ENCODE results near the gene CNDP1. TPM values are rescaled to one million over a fixed set of nuclear protein-coding genes. Genes with fewer than 3 reads are reported as not detected.

CNDP1 gene
- total RNA-seq, 2 experiments from 2014 or later: not detected

GRCh38 chr18:74579496-74580065 lies 45.3 kb downstream of the CNDP1 start:
- ChIA-PET POLR2A (no interaction called here), CTCF (no interaction called here)
- DNase-seq: no peak
- Mint-ChIP-seq H3K9me3 (no peaks in the 10 kb centered on the region), H3K27ac (no peak overlapping the region), H3K27me3 (peaks cover 25% of the 10 kb centered on the region), H3K4me3 (no peak overlapping the region), H3K4me1 (ENCODE audit: low read depth) (peaks cover 2% of the 10 kb centered on the region), H3K36me3 (no peaks in the 10 kb centered on the region)
- intact Hi-C loops (cut with micrococcal nuclease): no loop called here

GRCh38 chr18:74582642-74583041 lies 48.3 kb downstream of the CNDP1 start:
- Mint-ChIP-seq H3K27ac (no peak overlapping the region), H3K9me3 (no peaks in the 10 kb centered on the region), H3K36me3 (no peaks in the 10 kb centered on the region), H3K4me1 (ENCODE audit: low read depth) (no peaks in the 10 kb centered on the region), H3K4me3 (no peak overlapping the region), H3K27me3 (peaks cover 36% of the 10 kb centered on the region)
- CTCF ChIA-PET: no interaction called here
- no peak for DNase-seq
- intact Hi-C loops (cut with micrococcal nuclease): no loop called here
- POLR2A ChIA-PET: no interaction called here

- no peak overlapping the region for H3K27ac Mint-ChIP-seq
- intact Hi-C loops (cut with micrococcal nuclease): no loop called here
- POLR2A ChIA-PET: no interaction called here
- peaks cover 22% of the 10 kb centered on the region for H3K27me3 Mint-ChIP-seq
- H3K4me3 Mint-ChIP-seq: no peak overlapping the region
- no peaks in the 10 kb centered on the region for H3K9me3 Mint-ChIP-seq
- no peak for DNase-seq
- CTCF ChIA-PET: interaction anchor here (1.3 kb wide), 1 partner anchor 13 kb away, joined by 3 read pairs; no protein-coding TSS in a partner anchor
- no peaks in the 10 kb centered on the region for H3K36me3 Mint-ChIP-seq
- peaks cover 15% of the 10 kb centered on the region for H3K4me1 Mint-ChIP-seq (ENCODE audit: low read depth)
Measured at GRCh38 chr18:74587441-74587840, 53.1 kb downstream of the CNDP1 start.

- intact Hi-C loops (cut with micrococcal nuclease): no loop called here
- peak; percentile 24 for DNase-seq
- Mint-ChIP-seq H3K27ac (no peak overlapping the region), H3K4me1 (ENCODE audit: low read depth) (peaks cover 26% of the 10 kb centered on the region), H3K4me3 (no peak overlapping the region), H3K27me3 (peaks cover 14% of the 10 kb centered on the region), H3K36me3 (peaks cover 14% of the 10 kb centered on the region), H3K9me3 (peaks cover 3% of the 10 kb centered on the region)
- CTCF ChIA-PET: interaction anchor here (1.3 kb wide), 1 partner anchor 15 kb away, joined by 3 read pairs; no protein-coding TSS in a partner anchor
- POLR2A ChIA-PET: no interaction called here
Measured at GRCh38 chr18:74589021-74589420, 54.7 kb downstream of the CNDP1 start.

- POLR2A ChIA-PET: no interaction called here
- Mint-ChIP-seq H3K4me1 (ENCODE audit: low read depth) (peaks cover 30% of the 10 kb centered on the region), H3K36me3 (peaks cover 16% of the 10 kb centered on the region), H3K27me3 (peaks cover 12% of the 10 kb centered on the region), H3K27ac (no peak overlapping the region), H3K9me3 (peaks cover 4% of the 10 kb centered on the region), H3K4me3 (no peak overlapping the region)
- CTCF ChIA-PET: interaction anchor here (2.2 kb wide), 1 partner anchor 38 kb away, joined by 6 read pairs; no protein-coding TSS in a partner anchor
- intact Hi-C loops (cut with micrococcal nuclease): no loop called here
- DNase-seq: no peak
Measured at GRCh38 chr18:74589811-74590210, 55.5 kb downstream of the CNDP1 start.

GRCh38 chr18:74590671-74591070 lies 56.4 kb downstream of the CNDP1 start:
- Mint-ChIP-seq H3K27ac (peak overlapping the region; percentile 14), H3K36me3 (peaks cover 24% of the 10 kb centered on the region), H3K4me1 (ENCODE audit: low read depth) (peaks cover 38% of the 10 kb centered on the region), H3K27me3 (peaks cover 8% of the 10 kb centered on the region), H3K9me3 (peaks cover 7% of the 10 kb centered on the region), H3K4me3 (no peak overlapping the region)
- intact Hi-C loops (cut with micrococcal nuclease): no loop called here
- CTCF ChIA-PET: interaction anchor here (2.2 kb wide), 1 partner anchor 39 kb away, joined by 6 read pairs; no protein-coding TSS in a partner anchor
- POLR2A ChIA-PET: interaction anchor here (1.0 kb wide), 1 partner anchor 13 kb away, joined by 3 read pairs; no protein-coding TSS in a partner anchor
- no peak for DNase-seq

- Mint-ChIP-seq H3K36me3 (peaks cover 30% of the 10 kb centered on the region), H3K4me3 (peak overlapping the region; percentile 66), H3K9me3 (peaks cover 7% of the 10 kb centered on the region), H3K4me1 (ENCODE audit: low read depth) (peaks cover 42% of the 10 kb centered on the region), H3K27ac (peak overlapping the region; percentile 63), H3K27me3 (no peaks in the 10 kb centered on the region)
- intact Hi-C loops (cut with micrococcal nuclease): loop anchor here (1.0 to 5.0 kb wide), 3 partner anchors 96 to 399 kb away; no protein-coding TSS in a partner anchor
- ChIA-PET CTCF (interaction anchor here (0.8 kb wide), 1 partner anchor 19 kb away, joined by 3 read pairs; no protein-coding TSS in a partner anchor), POLR2A (no interaction called here)
- DNase-seq: no peak
Measured at GRCh38 chr18:74595431-74595830, 61.1 kb downstream of the CNDP1 start.

GRCh38 chr18:74597034-74597661 lies 62.8 kb downstream of the CNDP1 start:
- no peaks in the 10 kb centered on the region for H3K27me3 Mint-ChIP-seq
- peak; percentile 76 for DNase-seq
- H3K36me3 Mint-ChIP-seq: peaks cover 30% of the 10 kb centered on the region
- H3K4me1 Mint-ChIP-seq (ENCODE audit: low read depth): peaks cover 43% of the 10 kb centered on the region
- H3K4me3 Mint-ChIP-seq: peak overlapping the region; percentile 96
- intact Hi-C loops (cut with micrococcal nuclease): loop anchor here (1.0 to 5.0 kb wide), 5 partner anchors 101 to 613 kb away; partner anchors contain the start of genes CNDP2, TIMM21 and TSHZ1
- ChIA-PET CTCF (no interaction called here), POLR2A (interaction anchor here (1.1 to 1.5 kb wide), 2 partner anchors 98 to 101 kb away, joined by 3 to 4 read pairs; partner anchors contain the start of gene CNDP2)
- H3K9me3 Mint-ChIP-seq: peaks cover 7% of the 10 kb centered on the region
- peak overlapping the region; percentile 99 for H3K27ac Mint-ChIP-seq

- intact Hi-C loops (cut with micrococcal nuclease): loop anchor here (1.0 to 5.0 kb wide), 7 partner anchors 33 to 612 kb away; partner anchors contain the start of genes CNDP2, TIMM21 and TSHZ1
- ChIA-PET POLR2A (interaction anchor here (1.0 to 1.2 kb wide), 3 partner anchors 98 to 611 kb away, joined by 3 to 5 read pairs (median 4); partner anchors contain the start of genes CNDP2 and PTGR3), CTCF (interaction anchor here (1.2 kb wide), 1 partner anchor 24 kb away, joined by 3 read pairs; no protein-coding TSS in a partner anchor)
- Mint-ChIP-seq H3K4me3 (peak within 1 kb of the TSS; percentile 96), H3K4me1 (ENCODE audit: low read depth) (peaks cover 41% of the 10 kb centered on the region), H3K27ac (peak within 1 kb of the TSS; percentile 99), H3K27me3 (no peaks in the 10 kb centered on the region), H3K9me3 (peaks cover 7% of the 10 kb centered on the region), H3K36me3 (peaks cover 27% of the 10 kb centered on the region)
- DNase-seq: peak; percentile 91
Measured at GRCh38 chr18:74597662-74598349, 63.5 kb downstream of the CNDP1 start, which contains the start of gene ZNF407. ZNF407 (plus strand) TSS chr18:74597870; CDS start chr18:74631020, 33,150 bp downstream.

- Mint-ChIP-seq H3K9me3 (peaks cover 6% of the 10 kb centered on the region), H3K36me3 (peaks cover 22% of the 10 kb centered on the region), H3K4me3 (peak overlapping the region; percentile 96), H3K4me1 (ENCODE audit: low read depth) (peaks cover 37% of the 10 kb centered on the region), H3K27ac (peak overlapping the region; percentile 99), H3K27me3 (no peaks in the 10 kb centered on the region)
- intact Hi-C loops (cut with micrococcal nuclease): loop anchor here (1.0 to 5.0 kb wide), 3 partner anchors 33 to 472 kb away; no protein-coding TSS in a partner anchor
- ChIA-PET CTCF (interaction anchor here (1.0 to 1.2 kb wide), 2 partner anchors 23 to 43 kb away, joined by 3 read pairs; no protein-coding TSS in a partner anchor), POLR2A (interaction anchor here (0.7 to 1.2 kb wide), 4 partner anchors 34 to 611 kb away, joined by 3 to 5 read pairs (median 4); partner anchors contain the start of genes CNDP2 and PTGR3)
- DNase-seq: peak; percentile 78
Measured at GRCh38 chr18:74598350-74599001, 64.2 kb downstream of the CNDP1 start.

GRCh38 chr18:74604361-74604760 lies 70.1 kb downstream of the CNDP1 start:
- no peaks in the 10 kb centered on the region for H3K27me3 Mint-ChIP-seq
- no peaks in the 10 kb centered on the region for H3K36me3 Mint-ChIP-seq
- H3K27ac Mint-ChIP-seq: no peak overlapping the region
- H3K4me3 Mint-ChIP-seq: no peak overlapping the region
- POLR2A ChIA-PET: no interaction called here
- CTCF ChIA-PET: interaction anchor here (1.2 kb wide), 1 partner anchor 52 kb away, joined by 4 read pairs; no protein-coding TSS in a partner anchor
- intact Hi-C loops (cut with micrococcal nuclease): no loop called here
- no peak for DNase-seq
- H3K9me3 Mint-ChIP-seq: no peaks in the 10 kb centered on the region
- H3K4me1 Mint-ChIP-seq (ENCODE audit: low read depth): peaks cover 13% of the 10 kb centered on the region
